Stimulated activated CD8-positive, alpha-beta memory T cell treated with anti-CD3 and anti-CD28 coated beads, Interleukin-2, amount 100 ng/mL, for 48 hours (primary cell): ENCODE results near the gene CDKN2A.
"Not testable (repeated sequence)": the region's sequence is repeated elsewhere in the genome, so short reads cannot be mapped to it uniquely, and the experiment has no call there.

Source experiments
- DNase-seq, 2 donors: peaks; one replicate each; pipeline ENCODE4 v3.0.0-alpha.2; 2020; ENCODE audit warnings: low read depth in 2 of 2

Gene CDKN2A

DNA sequence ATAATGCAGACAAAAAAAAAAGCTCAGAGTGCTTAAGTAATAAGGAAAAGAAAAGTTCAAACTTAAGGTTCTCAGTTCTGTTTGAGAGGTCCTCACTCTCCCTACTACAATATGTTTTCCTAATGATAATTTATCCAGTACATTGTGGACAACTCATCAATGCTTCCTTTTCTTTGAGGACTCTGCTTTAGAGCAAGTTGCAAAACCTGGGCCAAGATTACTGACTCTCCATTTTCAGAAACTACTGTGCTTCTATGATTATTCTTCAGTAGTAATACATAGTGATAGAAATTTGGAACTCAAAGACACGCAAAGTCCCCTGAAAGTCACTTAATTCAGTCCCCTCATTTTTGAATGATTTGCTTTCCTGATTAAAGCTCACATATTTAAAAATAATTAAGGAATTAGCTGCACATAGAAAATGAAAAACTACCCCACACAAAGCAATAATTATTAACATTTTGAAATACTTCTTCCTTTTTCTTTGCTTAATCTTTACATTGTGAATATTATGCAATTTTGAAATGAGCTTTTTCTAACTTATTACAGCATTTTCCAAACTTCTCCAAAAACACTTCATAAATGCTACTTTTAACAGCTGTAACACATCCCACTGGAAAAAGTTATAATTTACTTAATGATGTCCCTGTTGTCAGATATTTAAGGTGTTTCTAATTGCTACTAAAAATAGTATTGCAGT, 11.2 kb downstream of the CDKN2A start:
- DNase-seq = no peak

DNA sequence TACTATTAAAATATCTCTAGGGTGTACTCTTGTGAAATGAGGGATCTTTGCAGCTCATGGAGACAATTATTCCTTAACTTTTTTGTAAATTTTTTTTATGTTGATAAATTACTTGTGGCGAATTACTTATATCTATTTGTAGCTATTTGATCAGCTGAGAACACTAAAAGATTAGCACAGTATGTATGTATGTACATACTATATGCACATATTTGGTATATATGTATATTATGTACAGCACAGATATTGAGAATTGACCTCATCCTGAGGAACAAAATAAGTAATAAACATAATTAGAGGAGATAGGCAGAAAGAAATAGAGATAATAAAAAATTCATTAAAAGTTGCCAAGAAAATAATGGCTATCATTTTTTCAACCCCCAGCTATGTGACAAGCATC, 11.8 kb downstream of the CDKN2A start:
- DNase-seq = no peak

- no peak for DNase-seq
Measured at GRCh38 chr9:21976334-21976875, 17.8 kb downstream of the CDKN2A start.

DNA sequence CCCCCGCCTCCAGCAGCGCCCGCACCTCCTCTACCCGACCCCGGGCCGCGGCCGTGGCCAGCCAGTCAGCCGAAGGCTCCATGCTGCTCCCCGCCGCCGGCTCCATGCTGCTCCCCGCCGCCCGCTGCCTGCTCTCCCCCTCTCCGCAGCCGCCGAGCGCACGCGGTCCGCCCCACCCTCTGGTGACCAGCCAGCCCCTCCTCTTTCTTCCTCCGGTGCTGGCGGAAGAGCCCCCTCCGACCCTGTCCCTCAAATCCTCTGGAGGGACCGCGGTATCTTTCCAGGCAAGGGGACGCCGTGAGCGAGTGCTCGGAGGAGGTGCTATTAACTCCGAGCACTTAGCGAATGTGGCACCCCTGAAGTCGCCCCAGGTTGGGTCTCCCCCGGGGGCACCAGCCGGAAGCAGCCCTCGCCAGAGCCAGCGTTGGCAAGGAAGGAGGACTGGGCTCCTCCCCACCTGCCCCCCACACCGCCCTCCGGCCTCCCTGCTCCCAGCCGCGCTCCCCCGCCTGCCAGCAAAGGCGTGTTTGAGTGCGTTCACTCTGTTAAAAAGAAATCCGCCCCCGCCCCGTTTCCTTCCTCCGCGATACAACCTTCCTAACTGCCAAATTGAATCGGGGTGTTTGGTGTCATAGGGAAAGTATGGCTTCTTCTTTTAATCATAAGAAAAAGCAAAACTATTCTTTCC, 19.3 kb downstream of the CDKN2A start:
- DNase-seq = peak in 1 of 2 donors; percentile 24

DNA sequence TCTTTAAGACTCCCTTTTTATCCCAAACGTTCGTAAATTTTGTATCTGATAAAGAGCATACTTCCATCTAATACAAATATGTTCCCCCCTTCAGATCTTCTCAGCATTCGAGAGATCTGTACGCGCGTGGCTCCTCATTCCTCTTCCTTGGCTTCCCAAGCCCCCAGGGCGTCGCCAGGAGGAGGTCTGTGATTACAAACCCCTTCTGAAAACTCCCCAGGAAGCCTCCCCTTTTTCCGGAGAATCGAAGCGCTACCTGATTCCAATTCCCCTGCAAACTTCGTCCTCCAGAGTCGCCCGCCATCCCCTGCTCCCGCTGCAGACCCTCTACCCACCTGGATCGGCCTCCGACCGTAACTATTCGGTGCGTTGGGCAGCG, 19.9 kb downstream of the CDKN2A start:
- no peak for DNase-seq

- DNase-seq = no peak
Measured at GRCh38 chr9:21972361-21972760, 21.8 kb downstream of the CDKN2A start.

DNA sequence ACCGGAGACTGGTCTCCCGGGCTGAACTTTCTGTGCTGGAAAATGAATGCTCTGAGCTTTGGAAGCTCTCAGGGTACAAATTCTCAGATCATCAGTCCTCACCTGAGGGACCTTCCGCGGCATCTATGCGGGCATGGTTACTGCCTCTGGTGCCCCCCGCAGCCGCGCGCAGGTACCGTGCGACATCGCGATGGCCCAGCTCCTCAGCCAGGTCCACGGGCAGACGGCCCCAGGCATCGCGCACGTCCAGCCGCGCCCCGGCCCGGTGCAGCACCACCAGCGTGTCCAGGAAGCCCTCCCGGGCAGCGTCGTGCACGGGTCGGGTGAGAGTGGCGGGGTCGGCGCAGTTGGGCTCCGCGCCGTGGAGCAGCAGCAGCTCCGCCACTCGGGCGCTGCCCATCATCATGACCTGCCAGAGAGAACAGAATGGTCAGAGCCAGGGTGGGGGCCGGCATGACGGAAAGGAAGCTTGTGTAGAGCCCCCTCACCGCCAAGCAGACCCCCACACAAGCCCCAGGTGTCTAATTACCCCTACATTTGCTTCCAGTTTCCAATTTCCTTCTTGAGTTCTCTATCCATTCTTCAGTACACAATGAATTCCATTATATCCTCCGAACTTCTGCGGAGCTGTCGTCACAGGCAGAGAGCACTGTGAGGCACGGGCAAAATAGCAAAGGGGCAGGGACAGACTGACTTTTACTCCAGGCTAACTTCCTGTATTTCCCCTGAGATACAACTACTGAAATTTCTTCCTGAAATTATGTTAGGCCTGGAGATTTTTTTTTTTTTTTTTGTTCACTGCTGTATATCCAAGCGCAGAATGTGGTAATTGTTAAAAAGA, 23.2 kb downstream of the CDKN2A start:
- no peak for DNase-seq

- no peak for DNase-seq
Measured at GRCh38 chr9:21969951-21970799, 24.0 kb downstream of the CDKN2A start.

- DNase-seq = no peak
Measured at GRCh38 chr9:21969011-21969940, 24.9 kb downstream of the CDKN2A start.

DNA sequence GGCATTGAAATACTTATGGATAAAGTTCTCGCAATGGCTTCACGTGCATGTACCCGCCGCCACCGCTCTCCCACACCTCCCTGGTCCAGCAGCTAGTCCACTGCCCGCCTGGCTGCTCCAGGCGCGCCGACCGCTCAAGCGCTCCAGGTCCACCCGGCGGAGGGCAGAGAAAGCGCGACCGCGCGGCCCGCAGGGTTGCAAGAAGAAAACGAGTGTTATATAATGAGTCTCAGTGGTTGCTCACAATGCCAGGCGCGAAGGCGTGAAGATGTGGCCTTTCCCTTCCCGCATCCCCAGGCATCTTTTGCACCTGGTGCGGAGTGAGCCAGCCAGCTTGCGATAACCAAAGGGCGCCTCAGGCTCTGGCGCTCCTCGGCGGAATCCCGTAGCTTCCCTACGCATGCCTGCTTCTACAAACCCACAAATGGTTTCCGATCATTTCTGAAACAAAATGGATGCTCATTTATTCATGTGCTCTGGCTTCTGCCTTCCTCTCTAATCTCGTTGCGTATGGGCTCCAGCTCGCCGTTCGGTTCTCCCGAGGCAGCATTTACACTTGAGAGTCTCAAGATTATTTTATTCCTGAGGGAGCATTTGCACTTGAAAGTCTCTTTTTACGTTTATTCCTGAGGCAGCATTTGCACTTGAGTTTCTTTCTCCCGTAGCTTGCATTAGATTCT, 25.7 kb downstream of the CDKN2A start:
- no peak for DNase-seq

GRCh38 chr9:21967702-21968101, 26.5 kb downstream of the CDKN2A start:
- no peak for DNase-seq

- DNase-seq = no peak
Measured at GRCh38 chr9:21967169-21967568, 27.0 kb downstream of the CDKN2A start.

DNA sequence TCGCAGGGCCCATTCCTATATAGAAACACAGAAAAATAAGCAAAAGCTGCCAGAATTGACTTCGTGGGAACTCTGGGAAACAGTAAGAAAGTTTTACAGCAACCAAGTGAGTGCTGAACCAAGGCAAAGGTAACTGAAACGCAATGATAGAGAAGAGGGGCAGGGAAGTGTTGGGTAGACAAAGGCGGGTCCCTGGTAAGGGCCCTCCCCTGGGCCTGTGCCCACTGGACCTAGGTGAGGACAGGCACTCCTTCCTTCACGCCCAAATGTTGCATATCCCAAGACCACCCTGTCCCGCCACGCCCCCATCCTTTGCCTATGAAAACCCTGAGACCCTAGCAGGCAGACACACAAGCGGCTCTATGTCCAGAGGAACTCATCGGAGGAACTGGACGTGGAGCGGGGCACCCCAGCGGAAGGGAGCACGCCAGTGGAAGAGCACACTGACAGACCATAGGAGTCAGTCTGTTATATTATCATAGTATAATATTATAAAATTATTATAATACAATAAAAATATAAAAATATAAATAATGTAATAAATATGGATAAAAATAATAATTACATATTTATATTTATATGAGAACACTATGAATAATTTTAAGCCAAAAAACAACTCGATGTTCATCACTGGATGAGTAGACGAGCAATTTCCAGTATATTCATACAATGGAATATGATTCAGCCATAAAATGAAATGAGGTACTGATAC, 27.9 kb downstream of the CDKN2A start:
- no peak for DNase-seq

GRCh38 chr9:21965401-21965951, 28.7 kb downstream of the CDKN2A start:
- peak; percentile 32 for DNase-seq

- DNase-seq = peak; percentile 42 to 46
Measured at GRCh38 chr9:21964925-21965385, 29.2 kb downstream of the CDKN2A start.

- no peak for DNase-seq
Measured at GRCh38 chr9:21961569-21961968, 32.6 kb downstream of the CDKN2A start.

GRCh38 chr9:21959268-21959667, 34.9 kb downstream of the CDKN2A start:
- DNase-seq = not testable (repeated sequence)

GRCh38 chr9:21958833-21959232, 35.4 kb downstream of the CDKN2A start:
- DNase-seq = no peak

DNA sequence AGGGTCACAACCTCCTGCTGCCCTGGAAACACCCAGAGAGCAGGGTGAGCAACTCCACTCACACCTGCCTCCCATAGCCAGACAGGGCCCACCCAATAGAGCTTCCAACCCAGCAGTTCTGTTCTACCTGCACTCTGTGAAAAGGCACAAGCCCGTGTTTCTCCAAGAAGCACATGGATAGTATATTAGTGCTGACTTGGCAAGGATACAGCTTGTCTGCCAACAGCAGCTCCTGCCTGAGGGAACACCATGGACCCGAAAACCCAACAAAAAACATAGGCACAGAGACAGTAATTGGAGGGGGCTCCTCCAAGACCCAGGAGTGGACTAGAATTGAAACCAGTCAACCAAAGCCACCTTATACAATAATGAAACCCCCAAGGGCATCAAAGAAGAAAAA, 48.6 kb downstream of the CDKN2A start:
- DNase-seq = no peak
